IMR-90 (cell line): Measurements from ENCODE around the gene SLC4A1. TPM values are rescaled to one million over a fixed set of nuclear protein-coding genes. Genes with fewer than 3 reads are reported as not detected.

Experiments
- ATAC-seq: fragments of 200-7000 bp; cut with Tn5 transposase; 2 replicates; pipeline ENCODE4 v1.9.1; 2020; ENCODE audit warnings: low read depth, mild to moderate bottlenecking, moderate library complexity
- BruUV-seq: library from RNA; stranded (reverse); fragments of 400-500 nt; replicated peaks from 2 replicates; lab custom pipeline; 2021; lab: Mats Ljungman, UMichigan
- CTCF ChIA-PET: fragments of 300-600 bp; formaldehyde crosslinking; extraction: SDS; loops from one replicate; lab custom pipeline; 2021; ENCODE audit warnings: antibody characterized with exemption; lab: Yijun Ruan, JAX
- POLR2A ChIA-PET: fragments of 300-600 bp; sonication (Branson Sonifier 250); formaldehyde crosslinking; loops from one replicate; lab custom pipeline; 2022; ENCODE audit warnings: antibody characterized with exemption; ENCODE audit not compliant: unreplicated experiment; lab: Charles Lee
- DNase-seq: peaks from one replicate; pipeline ENCODE4 v3.0.0; 2013
- H2AFZ ChIP-seq: replicated peaks from 2 replicates; pipeline ENCODE3; 2013; ENCODE audit warnings: low read length, mild to moderate bottlenecking; ENCODE audit not compliant: poor library complexity
- H2AK5ac ChIP-seq: 2 replicates; pipeline ENCODE4 v1.6.1; 2013; ENCODE audit warnings: low read depth, low read length, inconsistent platforms
- H2AK9ac ChIP-seq: replicated peaks from 2 replicates; pipeline ENCODE3; 2013; ENCODE audit warnings: mild to moderate bottlenecking, low read depth, low read length, moderate library complexity; ENCODE audit not compliant: poor library complexity
- H2BK120ac ChIP-seq: 2 replicates; pipeline ENCODE4 v1.6.1; 2013; ENCODE audit warnings: low read depth, low read length, inconsistent platforms
- H2BK15ac ChIP-seq: 3 replicates; pipeline ENCODE4 v1.6.1; 2013; ENCODE audit warnings: low read depth, low read length, inconsistent platforms
- H2BK20ac ChIP-seq: 2 replicates; pipeline ENCODE4 v1.6.1; 2013; ENCODE audit warnings: low read depth, mild to moderate bottlenecking, inconsistent platforms, low read length, moderate library complexity
- H2BK5ac ChIP-seq: 2 replicates; pipeline ENCODE4 v1.6.1; 2013; ENCODE audit warnings: mild to moderate bottlenecking, low read depth, low read length, inconsistent platforms; ENCODE audit not compliant: poor library complexity, severe bottlenecking
- H3K14ac ChIP-seq: replicated peaks from 2 replicates; pipeline ENCODE4 v1.6.1; 2013; ENCODE audit warnings: low read depth, low read length, inconsistent platforms
- H3K18ac ChIP-seq: 2 replicates; pipeline ENCODE4 v1.6.1; 2013; ENCODE audit warnings: low read depth, low read length, control low read depth
- H3K23ac ChIP-seq: 2 replicates; pipeline ENCODE4 v1.6.1; 2013; ENCODE audit warnings: low read depth, low read length, inconsistent platforms
- H3K27ac ChIP-seq: 2 replicates; pipeline ENCODE4 v1.5.1; 2013; ENCODE audit warnings: mild to moderate bottlenecking, control low read depth, low read length; ENCODE audit not compliant: insufficient read depth
- H3K27me3 ChIP-seq: 2 replicates; pipeline ENCODE4 v1.6.1; 2013; ENCODE audit warnings: low read length; ENCODE audit not compliant: control insufficient read depth, insufficient read depth
- H3K36me3 ChIP-seq: 2 replicates; pipeline ENCODE4 v1.6.1; 2013; ENCODE audit warnings: low read length, mixed read lengths; ENCODE audit not compliant: control insufficient read depth, insufficient read depth
- H3K4ac ChIP-seq: 2 replicates; pipeline ENCODE4 v1.6.1; 2013; ENCODE audit warnings: low read depth, low read length, inconsistent platforms
- H3K4me1 ChIP-seq: 2 replicates; pipeline ENCODE4 v1.6.1; 2013; ENCODE audit warnings: low read length, mixed read lengths; ENCODE audit not compliant: control insufficient read depth, insufficient read depth
- H3K4me2 ChIP-seq: 2 replicates; pipeline ENCODE4 v1.6.1; 2013; ENCODE audit warnings: low read depth, mild to moderate bottlenecking, control low read depth, low read length, moderate library complexity
- H3K4me3 ChIP-seq: 2 replicates; pipeline ENCODE4 v1.5.1; 2013; ENCODE audit warnings: low read depth, mild to moderate bottlenecking, control low read depth, low read length, moderate library complexity; ENCODE audit not compliant: insufficient read depth
- H3K56ac ChIP-seq: 2 replicates; pipeline ENCODE4 v1.6.1; 2013; ENCODE audit warnings: low read length, inconsistent platforms; ENCODE audit not compliant: insufficient read depth; ENCODE audit errors: extremely low read depth
- H3K79me1 ChIP-seq, 2 experiments: 2 replicates each; pipeline ENCODE4 v1.6.1; 2013; ENCODE audit warnings: low read length in 2 of 2, inconsistent platforms in 1 of 2, low read depth in 1 of 2
- H3K9ac ChIP-seq: 2 replicates; pipeline ENCODE4 v1.6.1; 2013; ENCODE audit warnings: low read depth, low read length, control low read depth
- H3K9me1 ChIP-seq: 2 replicates; pipeline ENCODE4 v1.6.1; 2013; ENCODE audit warnings: low read length, inconsistent platforms; ENCODE audit not compliant: insufficient read depth
- H3K9me3 ChIP-seq: 2 replicates; pipeline ENCODE4 v1.6.1; 2013; ENCODE audit warnings: low read length; ENCODE audit not compliant: control insufficient read depth, insufficient read depth
- H4K20me1 ChIP-seq: 2 replicates; pipeline ENCODE4 v1.6.1; 2013; ENCODE audit warnings: low read length, inconsistent platforms; ENCODE audit not compliant: insufficient read depth
- H4K5ac ChIP-seq: 2 replicates; pipeline ENCODE4 v1.6.1; 2013; ENCODE audit warnings: mild to moderate bottlenecking, low read depth, low read length, control low read depth
- H4K8ac ChIP-seq, 2 experiments: 2 replicates each; pipeline ENCODE4 v1.6.1; 2013; ENCODE audit warnings: low read depth in 2 of 2, low read length in 2 of 2, control low read depth in 1 of 2, inconsistent platforms in 1 of 2
- H4K91ac ChIP-seq: 2 replicates; pipeline ENCODE4 v1.6.1; 2013; ENCODE audit warnings: low read depth, low read length, inconsistent platforms; ENCODE audit not compliant: insufficient read depth
- BHLHE40 ChIP-seq: fragments of 150-350 bp; IDR thresholded peaks from 2 replicates; pipeline ENCODE4 v1.6.1; 2016; ENCODE audit warnings: mild to moderate bottlenecking, low read depth, low read length
- CEBPB ChIP-seq: IDR thresholded peaks from 2 replicates; pipeline ENCODE4 v1.6.1; 2012; ENCODE audit warnings: low read depth, low read length, improper control_type of control experiment
- CHD1 ChIP-seq: IDR thresholded peaks from 2 replicates; pipeline ENCODE4 v1.6.1; 2012; ENCODE audit warnings: low read depth, low read length, improper control_type of control experiment
- FOS ChIP-seq: fragments of 150-350 bp; IDR thresholded peaks from 2 replicates; pipeline ENCODE4 v1.6.1; 2016; ENCODE audit warnings: low read depth, low read length
- MAFK ChIP-seq: IDR thresholded peaks from 2 replicates; pipeline ENCODE4 v1.6.1; 2012; ENCODE audit warnings: low read depth, low read length, improper control_type of control experiment
- MXI1 ChIP-seq: IDR thresholded peaks from 2 replicates; pipeline ENCODE4 v1.6.1; 2012; ENCODE audit warnings: low read depth, mild to moderate bottlenecking, low read length, moderate library complexity, borderline replicate concordance
- NFE2L2 ChIP-seq: fragments of 150-350 bp; IDR thresholded peaks from 2 replicates; pipeline ENCODE4 v1.6.1; 2016; ENCODE audit warnings: low read depth, mild to moderate bottlenecking, low read length
- RAD21 ChIP-seq: IDR thresholded peaks from 2 replicates; pipeline ENCODE4 v1.6.1; 2012; ENCODE audit warnings: low read length, improper control_type of control experiment
- RCOR1 ChIP-seq: IDR thresholded peaks from 2 replicates; pipeline ENCODE4 v1.6.1; 2012; ENCODE audit warnings: mild to moderate bottlenecking, low read length, improper control_type of control experiment; ENCODE audit not compliant: insufficient replicate concordance
- RFX5 ChIP-seq: IDR thresholded peaks from 2 replicates; pipeline ENCODE4 v1.8.0; 2012; ENCODE audit warnings: low read depth, mild to moderate bottlenecking, low read length, moderate library complexity
- USF2 ChIP-seq: fragments of 150-350 bp; IDR thresholded peaks from 2 replicates; pipeline ENCODE4 v1.6.1; 2017; ENCODE audit warnings: mild to moderate bottlenecking, antibody characterized with exemption, low read length, low read depth
- WGBS, 2 experiments: methylation state at CpG; one replicate each; pipeline versions ENCODE4 v1.1.5 to v1.1.7; 2013; ENCODE audit warnings: missing lambda C conversion rate in 2 of 2; ENCODE audit not compliant: insufficient read length in 1 of 2; ENCODE audit errors: extremely low coverage in 2 of 2; 5-methylcytosine and 5-hydroxymethylcytosine counted together
- dilution Hi-C: fragments of 300-500 bp; cut with HindIII; formaldehyde crosslinking; loops from one replicate; pipeline ENCODE4 v1.14.3; 2018; ENCODE audit warnings: low sequenced_read_pairs; ENCODE audit not compliant: unreplicated experiment
- in situ Hi-C: fragments of 300-500 bp; cut with MboI; formaldehyde crosslinking; loops from 3 replicates; pipeline ENCODE4 v1.14.3; 2019; ENCODE audit warnings: low sequenced_read_pairs, inconsistent platforms, mixed read lengths
- intact Hi-C: fragments of 100-400 bp; cut with micrococcal nuclease; formaldehyde crosslinking; loops from 2 replicates; pipeline ENCODE4 v1.10.0; 2022
- polyA plus RNA-seq, 3 experiments: library from polyadenylated mRNA; depleted of rRNA; stranded (reverse); fragments of >200 nt; gene quantifications; 2 replicates each; pipeline ENCODE4 v1.2.3, GENCODE V29; 2012; ENCODE audit warnings: low replicate concordance in 1 of 3
- total RNA-seq: library from RNA; depleted of rRNA; stranded (reverse); fragments of >200 nt; gene quantifications from 2 replicates; pipeline ENCODE4 v1.2.3, GENCODE V29; 2012
- TF ChIP-seq, protein P1 (sequence below): fragments of 150-350 bp; IDR thresholded peaks from 2 replicates; pipeline ENCODE4 v1.6.1; 2016; ENCODE audit warnings: low read depth, mild to moderate bottlenecking, low read length, moderate library complexity, borderline replicate concordance

The SLC4A1 gene
- total and polyA plus RNA-seq, 2 of the 4 experiments (the other 2 are of a cell fraction): not detected

- Histone ChIP-seq H2AK5ac (no peak overlapping the region), H2AK9ac (no peak overlapping the region), H4K20me1 (no peaks in the 10 kb centered on the region), H3K9me1 (no peaks in the 10 kb centered on the region), H3K36me3 (no peaks in the 10 kb centered on the region), H2AFZ (no peak overlapping the region), H3K18ac (no peak overlapping the region), H4K5ac (no peak overlapping the region), H3K4me1 (no peaks in the 10 kb centered on the region), H3K23ac (no peak overlapping the region), H3K4me3 (no peak overlapping the region), H3K56ac (no peak overlapping the region), H2BK20ac (no peak overlapping the region), H3K9me3 (no peaks in the 10 kb centered on the region), H3K14ac (no peak overlapping the region), H2BK5ac (no peak overlapping the region), H4K8ac (no peak overlapping the region), H3K27ac (no peak overlapping the region), H3K4ac (no peak overlapping the region), H2BK120ac (no peak overlapping the region), H4K91ac (no peak overlapping the region), H3K4me2 (no peak overlapping the region), H3K27me3 (peaks cover 37% of the 10 kb centered on the region), H3K9ac (no peak overlapping the region), H3K79me1 (no peaks in the 10 kb centered on the region), H2BK15ac (no peak overlapping the region)
- TF ChIP-seq RAD21: no peak
- no peak for TF ChIP-seq MXI1
- TF ChIP-seq FOS: no peak
- no peak for TF ChIP-seq RCOR1
- TF ChIP-seq CHD1: no peak
- TF ChIP-seq CEBPB: no peak
- no peak for TF ChIP-seq MAFK
- no peak for TF ChIP-seq USF2
- no peak for TF ChIP-seq BHLHE40
- TF ChIP-seq RFX5: no peak
- TF ChIP-seq, protein P1, sequence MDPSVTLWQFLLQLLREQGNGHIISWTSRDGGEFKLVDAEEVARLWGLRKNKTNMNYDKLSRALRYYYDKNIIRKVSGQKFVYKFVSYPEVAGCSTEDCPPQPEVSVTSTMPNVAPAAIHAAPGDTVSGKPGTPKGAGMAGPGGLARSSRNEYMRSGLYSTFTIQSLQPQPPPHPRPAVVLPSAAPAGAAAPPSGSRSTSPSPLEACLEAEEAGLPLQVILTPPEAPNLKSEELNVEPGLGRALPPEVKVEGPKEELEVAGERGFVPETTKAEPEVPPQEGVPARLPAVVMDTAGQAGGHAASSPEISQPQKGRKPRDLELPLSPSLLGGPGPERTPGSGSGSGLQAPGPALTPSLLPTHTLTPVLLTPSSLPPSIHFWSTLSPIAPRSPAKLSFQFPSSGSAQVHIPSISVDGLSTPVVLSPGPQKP: no peak
- no peak for TF ChIP-seq NFE2L2
- dilution Hi-C loops (no loop called here), in situ Hi-C loops (no loop called here), intact Hi-C loops (no loop called here)
- DNase-seq: no peak
- no peak for ATAC-seq
- CTCF ChIA-PET: no interaction called here
- no TSS peak for BruUV-seq
- 62% methylated on average over 4 of the region's 9 CpGs; no CpG with 5 or more reads in 1 of the 2 experiments for WGBS, 2 experiments
- POLR2A ChIA-PET: no interaction called here
Observed at GRCh38 chr17:44293509-44294226, 25.7 kb upstream of the SLC4A1 start.
